ENCODE results near the gene DDAH2. TPM values are rescaled to one million over a fixed set of nuclear protein-coding genes. Genes with fewer than 3 reads are reported as not detected.

The DDAH2 gene
- total RNA-seq, 4 donors from 2014 or later, result 65.7 to 124 (median 106) TPM

- intact Hi-C loops (cut with DNase I; ENCODE audit: low total_unique reads), result no loop called here
Observed at GRCh38 chr6:31717499-31718222, 11.4 kb downstream of the DDAH2 start.

GRCh38 chr6:31715022-31715958 is 13.8 kb downstream of the DDAH2 start, which contains the start of gene LY6G6D:
LY6G6D (plus strand) TSS chr6:31715348; CDS start chr6:31715356, 8 bp downstream.
- no peak for TF ChIP-seq CTCF (IDR thresholded peaks at IDR 0.05)
- no peak for TF ChIP-seq POLR2A (IDR thresholded peaks at IDR 0.05)
- H3K4me3 ChIP-seq (ENCODE audit: low read depth, poor library complexity, severe bottlenecking), result no peak within 1 kb of the TSS
- 46 to 51% methylated on average over 16 of the region's 16 CpGs for WGBS, 2 donors
- intact Hi-C loops (cut with DNase I; ENCODE audit: low total_unique reads), result no loop called here
- DNase-seq (ENCODE audit: low spot score in 2 of 2), result no peak

More at GRCh38 chr6:31717499-31718222, 11.4 kb downstream of the DDAH2 start:
- DNase-seq (ENCODE audit: low spot score in 2 of 2), result no peak
- 47 to 61% methylated on average over 10 of the region's 10 CpGs for WGBS, 2 donors
- no peak for TF ChIP-seq POLR2A (IDR thresholded peaks at IDR 0.05)
- TF ChIP-seq CTCF (IDR thresholded peaks at IDR 0.05), result no peak
- H3K4me3 ChIP-seq (ENCODE audit: low read depth, poor library complexity, severe bottlenecking), result no peak overlapping the region

- intact Hi-C loops (cut with DNase I; ENCODE audit: low total_unique reads), result no loop called here
- 27 to 28% methylated on average over 5 of the region's 5 CpGs for WGBS, 2 donors
- H3K4me3 ChIP-seq (ENCODE audit: low read depth, poor library complexity, severe bottlenecking), result no peak overlapping the region
Observed at GRCh38 chr6:31713991-31714684, 15.0 kb downstream of the DDAH2 start.

GRCh38 chr6:31713465-31713864 is 15.6 kb downstream of the DDAH2 start:
- no peak for DNase-seq (ENCODE audit: low spot score in 2 of 2)
- 57 to 70% methylated on average over 4 of the region's 4 CpGs for WGBS, 2 donors
- H3K4me3 ChIP-seq (ENCODE audit: low read depth, poor library complexity, severe bottlenecking), result no peak overlapping the region
- intact Hi-C loops (cut with DNase I; ENCODE audit: low total_unique reads), result no loop called here
- TF ChIP-seq POLR2A (IDR thresholded peaks at IDR 0.05) (no peak), CTCF (IDR thresholded peaks at IDR 0.05) (no peak)

More at GRCh38 chr6:31713991-31714684, 15.0 kb downstream of the DDAH2 start:
- no peak for DNase-seq (ENCODE audit: low spot score in 2 of 2)
- no peak for TF ChIP-seq POLR2A (IDR thresholded peaks at IDR 0.05)
- no peak for TF ChIP-seq CTCF (IDR thresholded peaks at IDR 0.05)

GRCh38 chr6:31712296-31712695 is 16.8 kb downstream of the DDAH2 start:
- H3K4me3 ChIP-seq (ENCODE audit: low read depth, poor library complexity, severe bottlenecking), result no peak overlapping the region
- no peak for DNase-seq (ENCODE audit: low spot score in 2 of 2)
- WGBS, 2 donors, result 54 to 61% methylated on average over 8 of the region's 8 CpGs
- TF ChIP-seq POLR2A (IDR thresholded peaks at IDR 0.05), result no peak
- TF ChIP-seq CTCF (IDR thresholded peaks at IDR 0.05), result no peak
- intact Hi-C loops (cut with DNase I; ENCODE audit: low total_unique reads), result no loop called here
